GM18502 (cell line): ENCODE results near the gene KIF6.

Experiments used
- ATAC-seq: cut with Tn5 transposase; IDR thresholded peaks from one replicate; pipeline ENCODE4 v1.9.1; 2021; ENCODE audit warnings: mild to moderate bottlenecking; ENCODE audit not compliant: unreplicated experiment, poor library complexity

Gene KIF6

GRCh38 chr6:39602601-39603519 is 122.3 kb downstream of the KIF6 start:
- no peak for ATAC-seq

GRCh38 chr6:39599973-39600372 is 125.2 kb downstream of the KIF6 start:
- ATAC-seq, result no peak

- no peak for ATAC-seq
Observed at GRCh38 chr6:39599341-39599740, 125.9 kb downstream of the KIF6 start.

- ATAC-seq, result no peak
Observed at GRCh38 chr6:39594285-39594684, 130.9 kb downstream of the KIF6 start.

GRCh38 chr6:39593646-39594045 is 131.6 kb downstream of the KIF6 start:
- ATAC-seq, result no peak

GRCh38 chr6:39590871-39591393 is 134.3 kb downstream of the KIF6 start:
- ATAC-seq, result no peak

- no peak for ATAC-seq
Observed at GRCh38 chr6:39587080-39587479, 138.1 kb downstream of the KIF6 start.

GRCh38 chr6:39585641-39586040 is 139.6 kb downstream of the KIF6 start:
- ATAC-seq, result no peak

GRCh38 chr6:39577446-39578165 is 147.6 kb downstream of the KIF6 start:
- ATAC-seq, result no peak

- no peak for ATAC-seq
Observed at GRCh38 chr6:39576556-39577303, 148.5 kb downstream of the KIF6 start.

GRCh38 chr6:39574991-39575390 is 150.2 kb downstream of the KIF6 start:
- ATAC-seq, result no peak

GRCh38 chr6:39573541-39573940 is 151.7 kb downstream of the KIF6 start:
- no peak for ATAC-seq

GRCh38 chr6:39572661-39573340 is 152.4 kb downstream of the KIF6 start:
- ATAC-seq, result no peak

- no peak for ATAC-seq
Observed at GRCh38 chr6:39568896-39569295, 156.3 kb downstream of the KIF6 start.

- no peak for ATAC-seq
Observed at GRCh38 chr6:39567091-39567490, 158.1 kb downstream of the KIF6 start.

- no peak for ATAC-seq
Observed at GRCh38 chr6:39566456-39566855, 158.8 kb downstream of the KIF6 start.

- no peak for ATAC-seq
Observed at GRCh38 chr6:39565956-39566355, 159.3 kb downstream of the KIF6 start.

- no peak for ATAC-seq
Observed at GRCh38 chr6:39563566-39564311, 161.5 kb downstream of the KIF6 start.

- ATAC-seq, result no peak
Observed at GRCh38 chr6:39561536-39562266, 163.5 kb downstream of the KIF6 start.
